Thyroid gland (tissue), 4 donors: Measurements from ENCODE around the gene PEX10.

Experiments
- POLR2A ChIP-seq, 2 donors: fragments of 450-650 bp; IDR thresholded peaks; one replicate each; pipeline ENCODE4 v1.6.1; 2017; ENCODE audit warnings: antibody characterized with exemption in 2 of 2, mild to moderate bottlenecking in 2 of 2, moderate library complexity in 1 of 2
- TF ChIP-seq, protein P1 (sequence below), 6 experiments: fragments of 200-600 bp in 3 of 6; fragments of 450-650 bp in 3 of 6; sonication (generic) in 3 of 6; IDR thresholded peaks; one replicate each; pipeline ENCODE4 v1.5.1; 2016 to 2019; ENCODE audit warnings: antibody characterized with exemption in 6 of 6, mild to moderate bottlenecking in 2 of 6, inconsistent platforms in 1 of 6, moderate library complexity in 1 of 6

DNA sequence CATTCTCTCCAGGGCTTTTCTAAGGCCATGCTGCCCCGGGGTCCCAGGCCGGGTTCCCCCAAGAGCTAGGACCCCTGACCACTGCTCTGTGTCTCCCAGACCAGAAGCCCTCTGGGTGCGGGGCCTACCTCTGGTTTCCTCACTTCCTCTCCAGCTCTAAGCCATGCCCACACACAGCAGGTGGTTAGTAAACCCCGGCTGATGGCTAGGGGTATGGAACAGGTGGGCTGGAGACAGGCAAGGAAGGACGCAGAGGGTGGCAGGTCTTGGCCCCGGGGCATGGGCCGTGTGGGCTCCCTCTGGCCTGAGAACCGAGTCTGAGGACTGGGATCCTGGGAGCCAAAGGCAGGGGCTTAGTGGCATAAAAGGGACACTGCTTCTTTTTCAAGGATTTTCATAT, 47.8 kb upstream of the PEX10 start:
- TF ChIP-seq POLR2A (IDR thresholded peaks at IDR 0.05): no peak
- TF ChIP-seq, protein P1, sequence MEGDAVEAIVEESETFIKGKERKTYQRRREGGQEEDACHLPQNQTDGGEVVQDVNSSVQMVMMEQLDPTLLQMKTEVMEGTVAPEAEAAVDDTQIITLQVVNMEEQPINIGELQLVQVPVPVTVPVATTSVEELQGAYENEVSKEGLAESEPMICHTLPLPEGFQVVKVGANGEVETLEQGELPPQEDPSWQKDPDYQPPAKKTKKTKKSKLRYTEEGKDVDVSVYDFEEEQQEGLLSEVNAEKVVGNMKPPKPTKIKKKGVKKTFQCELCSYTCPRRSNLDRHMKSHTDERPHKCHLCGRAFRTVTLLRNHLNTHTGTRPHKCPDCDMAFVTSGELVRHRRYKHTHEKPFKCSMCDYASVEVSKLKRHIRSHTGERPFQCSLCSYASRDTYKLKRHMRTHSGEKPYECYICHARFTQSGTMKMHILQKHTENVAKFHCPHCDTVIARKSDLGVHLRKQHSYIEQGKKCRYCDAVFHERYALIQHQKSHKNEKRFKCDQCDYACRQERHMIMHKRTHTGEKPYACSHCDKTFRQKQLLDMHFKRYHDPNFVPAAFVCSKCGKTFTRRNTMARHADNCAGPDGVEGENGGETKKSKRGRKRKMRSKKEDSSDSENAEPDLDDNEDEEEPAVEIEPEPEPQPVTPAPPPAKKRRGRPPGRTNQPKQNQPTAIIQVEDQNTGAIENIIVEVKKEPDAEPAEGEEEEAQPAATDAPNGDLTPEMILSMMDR (IDR thresholded peaks at IDR 0.05): no peak
